ENCODE data around the gene GRIK1. TPM values are rescaled to one million over a fixed set of nuclear protein-coding genes. Genes with fewer than 3 reads are reported as not detected.
"Not testable (repeated sequence)": the region's sequence is repeated elsewhere in the genome, so short reads cannot be mapped to it uniquely, and the experiment has no call there.

GRIK1 gene
- total RNA-seq, 2 donors from 2014 or later, result not detected

DNA sequence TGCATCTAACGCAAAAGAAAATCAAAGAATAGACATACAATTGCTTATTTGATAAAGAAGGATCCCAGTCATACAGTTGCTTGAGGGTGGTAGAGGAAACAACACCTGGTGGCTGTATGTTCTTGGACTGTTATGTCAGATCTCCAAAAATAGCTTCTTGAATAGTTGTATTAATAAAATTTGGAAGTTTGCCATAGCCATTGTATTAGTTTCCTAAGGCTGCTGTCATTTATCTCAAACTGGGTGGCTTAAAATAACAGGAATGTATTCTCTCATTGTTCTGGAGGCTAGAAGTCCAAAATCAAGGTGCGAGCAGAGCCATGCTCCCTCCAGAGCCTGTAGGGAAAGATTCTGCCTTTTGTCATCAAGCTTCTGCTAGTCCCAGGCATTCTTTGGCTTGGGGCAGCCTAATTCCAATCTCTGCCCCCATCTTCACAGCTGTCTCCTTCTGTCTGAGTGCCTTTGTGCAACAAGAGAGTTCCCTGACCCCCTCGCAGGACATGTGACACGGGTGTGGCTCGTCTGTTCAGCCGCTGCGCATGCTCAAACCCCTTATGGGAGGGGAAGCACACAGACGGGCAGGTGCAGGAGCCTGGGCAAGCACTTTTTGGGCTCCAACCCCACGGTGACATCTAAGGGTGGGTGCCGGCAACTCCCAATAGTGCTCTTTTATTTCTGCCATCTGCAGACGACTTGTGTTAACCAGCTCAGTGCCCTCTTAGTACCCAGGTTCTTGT lies 21.7 kb upstream of the GRIK1 start:
- Mint-ChIP-seq H3K27me3 (ENCODE audit: insufficient read depth) (no peaks in the 10 kb centered on the region), H3K9me3 (no peaks in the 10 kb centered on the region), H3K36me3 (ENCODE audit: low read depth) (no peaks in the 10 kb centered on the region), H3K4me3 (no peak overlapping the region), H3K27ac (no peak overlapping the region), H3K4me1 (no peaks in the 10 kb centered on the region)
- Histone ChIP-seq H3K9me3 (ENCODE audit: control insufficient read depth, low read length) (no peaks in the 10 kb centered on the region), H3K4me1 (ENCODE audit: control insufficient read depth, insufficient read depth, low read length) (no peaks in the 10 kb centered on the region), H3K36me3 (ENCODE audit: control insufficient read depth, insufficient read depth, low read length) (no peaks in the 10 kb centered on the region), H3K27ac (ENCODE audit: low read depth, low read length) (no peak overlapping the region), H3K27me3 (ENCODE audit: control insufficient read depth, insufficient read depth, low read length, poor library complexity, severe bottlenecking) (no peaks in the 10 kb centered on the region), H3K9ac (ENCODE audit: extremely low read depth, low read length, poor library complexity, severe bottlenecking) (no peak overlapping the region), H3K4me3 (ENCODE audit: low read length) (no peak overlapping the region)
- WGBS, 2 experiments (ENCODE audit: insufficient coverage in 1 of 2, insufficient read length in 1 of 2), result 86 to 96% methylated on average over 5 to 11 of the region's 11 CpGs
- DNase-seq, result no peak
- TF ChIP-seq, protein P1, sequence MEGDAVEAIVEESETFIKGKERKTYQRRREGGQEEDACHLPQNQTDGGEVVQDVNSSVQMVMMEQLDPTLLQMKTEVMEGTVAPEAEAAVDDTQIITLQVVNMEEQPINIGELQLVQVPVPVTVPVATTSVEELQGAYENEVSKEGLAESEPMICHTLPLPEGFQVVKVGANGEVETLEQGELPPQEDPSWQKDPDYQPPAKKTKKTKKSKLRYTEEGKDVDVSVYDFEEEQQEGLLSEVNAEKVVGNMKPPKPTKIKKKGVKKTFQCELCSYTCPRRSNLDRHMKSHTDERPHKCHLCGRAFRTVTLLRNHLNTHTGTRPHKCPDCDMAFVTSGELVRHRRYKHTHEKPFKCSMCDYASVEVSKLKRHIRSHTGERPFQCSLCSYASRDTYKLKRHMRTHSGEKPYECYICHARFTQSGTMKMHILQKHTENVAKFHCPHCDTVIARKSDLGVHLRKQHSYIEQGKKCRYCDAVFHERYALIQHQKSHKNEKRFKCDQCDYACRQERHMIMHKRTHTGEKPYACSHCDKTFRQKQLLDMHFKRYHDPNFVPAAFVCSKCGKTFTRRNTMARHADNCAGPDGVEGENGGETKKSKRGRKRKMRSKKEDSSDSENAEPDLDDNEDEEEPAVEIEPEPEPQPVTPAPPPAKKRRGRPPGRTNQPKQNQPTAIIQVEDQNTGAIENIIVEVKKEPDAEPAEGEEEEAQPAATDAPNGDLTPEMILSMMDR (conservative IDR thresholded peaks at IDR 0.05), result no peak

DNA sequence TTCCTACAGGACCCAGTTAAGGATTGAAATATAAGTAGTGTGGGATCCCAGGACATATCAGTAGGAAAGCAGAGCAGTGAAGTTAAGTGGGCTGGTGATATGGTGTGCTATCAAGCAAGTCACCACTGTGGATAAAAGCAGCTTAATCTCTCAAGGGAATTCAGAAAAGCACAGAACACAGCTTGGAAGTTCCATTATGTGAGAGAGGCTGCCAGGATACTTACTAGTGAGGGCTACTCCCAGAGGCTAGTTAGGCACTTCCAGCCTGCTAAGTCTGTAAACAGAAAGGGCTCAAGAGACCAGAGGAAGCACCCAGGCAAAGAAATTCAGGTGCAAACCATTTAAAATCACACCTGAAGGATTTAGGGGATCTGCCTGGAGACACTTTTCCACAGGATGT lies 18.8 kb upstream of the GRIK1 start:
- Mint-ChIP-seq H3K36me3 (ENCODE audit: low read depth) (no peaks in the 10 kb centered on the region), H3K4me1 (no peaks in the 10 kb centered on the region), H3K27ac (no peak overlapping the region), H3K9me3 (no peaks in the 10 kb centered on the region), H3K4me3 (no peak overlapping the region), H3K27me3 (ENCODE audit: insufficient read depth) (no peaks in the 10 kb centered on the region)
- no peaks in the 10 kb centered on the region for H3K4me1 ChIP-seq (ENCODE audit: control insufficient read depth, insufficient read depth, low read length)
- DNase-seq, result no peak
- H3K27me3 ChIP-seq (ENCODE audit: control insufficient read depth, insufficient read depth, low read length, poor library complexity, severe bottlenecking), result no peaks in the 10 kb centered on the region
- H3K9me3 ChIP-seq (ENCODE audit: control insufficient read depth, low read length), result no peaks in the 10 kb centered on the region
- H3K4me3 ChIP-seq (ENCODE audit: low read length), result no peak overlapping the region
- H3K27ac ChIP-seq (ENCODE audit: low read depth, low read length), result no peak overlapping the region
- no peak overlapping the region for H3K9ac ChIP-seq (ENCODE audit: extremely low read depth, low read length, poor library complexity, severe bottlenecking)
- H3K36me3 ChIP-seq (ENCODE audit: control insufficient read depth, insufficient read depth, low read length), result no peaks in the 10 kb centered on the region
- TF ChIP-seq, protein P1 (conservative IDR thresholded peaks at IDR 0.05), result no peak

DNA sequence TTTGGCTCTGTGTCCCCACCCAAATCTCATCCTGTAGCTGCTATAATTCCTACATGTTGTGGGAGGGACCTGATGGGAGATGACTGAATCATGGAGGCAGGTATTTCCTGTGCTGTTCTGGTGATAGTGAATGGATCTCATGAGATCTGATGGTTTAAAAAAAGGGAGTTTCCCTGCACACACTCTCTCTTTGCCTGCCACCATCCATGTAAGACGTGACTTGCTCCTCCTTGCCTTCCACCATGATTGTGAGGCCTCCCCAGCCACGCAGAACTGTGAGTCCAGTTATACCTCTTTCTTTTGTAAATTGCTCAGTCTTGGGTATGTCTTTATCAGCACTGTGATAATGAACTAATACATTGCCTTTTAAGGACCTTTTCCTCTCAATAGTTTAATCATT lies 18.2 kb upstream of the GRIK1 start:
- H3K4me3 ChIP-seq (ENCODE audit: low read length); H3K9me3 Mint-ChIP-seq; H3K4me1 ChIP-seq (ENCODE audit: control insufficient read depth, insufficient read depth, low read length); H3K36me3 Mint-ChIP-seq (ENCODE audit: low read depth); H3K9ac ChIP-seq (ENCODE audit: extremely low read depth, low read length, poor library complexity, severe bottlenecking); H3K36me3 ChIP-seq (ENCODE audit: control insufficient read depth, insufficient read depth, low read length); H3K27ac ChIP-seq (ENCODE audit: low read depth, low read length); H3K9me3 ChIP-seq (ENCODE audit: control insufficient read depth, low read length); H3K4me3 Mint-ChIP-seq; H3K27me3 ChIP-seq (ENCODE audit: control insufficient read depth, insufficient read depth, low read length, poor library complexity, severe bottlenecking); DNase-seq; H3K27me3 Mint-ChIP-seq (ENCODE audit: insufficient read depth); H3K27ac Mint-ChIP-seq; H3K4me1 Mint-ChIP-seq: not testable (repeated sequence)
- 80 to 89% methylated on average over 1 to 2 of the region's 2 CpGs for WGBS, 2 experiments (ENCODE audit: insufficient coverage in 1 of 2, insufficient read length in 1 of 2)

DNA sequence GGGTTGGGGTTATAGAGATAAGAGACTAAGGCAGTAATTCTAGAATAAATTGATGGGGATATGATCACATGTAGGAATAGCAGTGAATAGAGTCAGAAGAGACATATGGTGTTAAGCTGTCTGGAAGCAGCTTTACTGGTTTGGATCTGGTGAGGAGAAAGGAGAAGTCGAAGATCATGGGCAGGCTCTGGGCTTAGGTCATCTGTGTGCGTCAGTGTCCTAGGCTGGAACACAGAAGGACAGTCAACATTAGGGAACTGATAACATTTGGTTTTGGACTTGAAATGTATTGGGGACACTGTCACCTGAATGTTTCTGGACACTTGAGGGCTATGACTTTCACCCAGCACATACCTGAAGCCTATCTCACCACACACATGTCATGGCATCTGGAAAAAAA lies 13.9 kb upstream of the GRIK1 start:
- H3K9me3 Mint-ChIP-seq, result no peaks in the 10 kb centered on the region
- H3K4me3 Mint-ChIP-seq, result no peak overlapping the region
- Histone ChIP-seq H3K4me1 (ENCODE audit: control insufficient read depth, insufficient read depth, low read length) (no peaks in the 10 kb centered on the region), H3K4me3 (ENCODE audit: low read length) (no peak overlapping the region), H3K27me3 (ENCODE audit: control insufficient read depth, insufficient read depth, low read length, poor library complexity, severe bottlenecking) (no peaks in the 10 kb centered on the region), H3K9ac (ENCODE audit: extremely low read depth, low read length, poor library complexity, severe bottlenecking) (no peak overlapping the region), H3K9me3 (ENCODE audit: control insufficient read depth, low read length) (no peaks in the 10 kb centered on the region), H3K27ac (ENCODE audit: low read depth, low read length) (no peak overlapping the region), H3K36me3 (ENCODE audit: control insufficient read depth, insufficient read depth, low read length) (no peaks in the 10 kb centered on the region)
- no peak overlapping the region for H3K27ac Mint-ChIP-seq
- H3K4me1 Mint-ChIP-seq, result no peaks in the 10 kb centered on the region
- TF ChIP-seq, protein P1 (conservative IDR thresholded peaks at IDR 0.05), result no peak
- no peak for DNase-seq
- H3K27me3 Mint-ChIP-seq (ENCODE audit: insufficient read depth), result no peaks in the 10 kb centered on the region
- 87 to 100% methylated on average over 1 to 2 of the region's 2 CpGs for WGBS, 2 experiments (ENCODE audit: insufficient coverage in 1 of 2, insufficient read length in 1 of 2)
- no peaks in the 10 kb centered on the region for H3K36me3 Mint-ChIP-seq (ENCODE audit: low read depth)
